OCI-LY1 (cell line): ENCODE measurements around the gene RALGDS.

Source experiments
- H2AFZ ChIP-seq: fragments of 200-600 bp; sonication (generic), shearing (Covaris generic); 2 replicates; pipeline ENCODE4 v1.6.0; 2014; ENCODE audit warnings: antibody characterized with exemption, mild to moderate bottlenecking, low read length
- H3F3A ChIP-seq: fragments of 200-600 bp; sonication (generic), shearing (Covaris generic); 2 replicates; pipeline ENCODE4 v1.6.0; 2014; ENCODE audit warnings: mild to moderate bottlenecking, antibody characterized with exemption, low read length, moderate library complexity; ENCODE audit not compliant: insufficient read depth
- H3K27ac ChIP-seq: fragments of 200-600 bp; sonication (generic); 2 replicates; pipeline ENCODE4 v1.5.1; 2014; ENCODE audit warnings: low read length, mixed run types, mild to moderate bottlenecking, low read depth; ENCODE audit not compliant: poor library complexity, severe bottlenecking
- H3K27me3 ChIP-seq: fragments of 200-600 bp; sonication (generic); 2 replicates; pipeline ENCODE4 v1.6.0; 2014; ENCODE audit warnings: antibody characterized with exemption, mild to moderate bottlenecking, low read length, moderate library complexity; ENCODE audit not compliant: insufficient read depth
- H3K36me3 ChIP-seq: fragments of 200-600 bp; sonication (generic); 2 replicates; pipeline ENCODE4 v1.6.1; 2014; ENCODE audit warnings: mild to moderate bottlenecking, antibody characterized with exemption, low read length, moderate library complexity, mixed read lengths; ENCODE audit not compliant: insufficient read depth
- H3K4me1 ChIP-seq: fragments of 200-600 bp; sonication (generic); 2 replicates; pipeline ENCODE4 v1.5.1; 2014; ENCODE audit warnings: mild to moderate bottlenecking, low read length, moderate library complexity; ENCODE audit not compliant: insufficient read depth, severe bottlenecking
- H3K4me2 ChIP-seq: fragments of 200-600 bp; sonication (generic), shearing (Covaris generic); 2 replicates; pipeline ENCODE4 v1.6.1; 2014; ENCODE audit warnings: low read length
- H3K4me3 ChIP-seq: fragments of 200-600 bp; sonication (generic); 2 replicates; pipeline ENCODE4 v1.5.1; 2014; ENCODE audit warnings: low read length, low read depth, mild to moderate bottlenecking, mixed read lengths; ENCODE audit not compliant: poor library complexity, severe bottlenecking
- H3K79me2 ChIP-seq: fragments of 200-600 bp; shearing (Covaris generic); 2 replicates; pipeline ENCODE4 v1.6.1; 2016; ENCODE audit warnings: mixed run types, low read length, mixed read lengths; ENCODE audit not compliant: insufficient read depth
- H3K9ac ChIP-seq: fragments of 200-600 bp; sonication (generic), shearing (Covaris generic); 2 replicates; pipeline ENCODE4 v1.6.1; 2014; ENCODE audit warnings: mild to moderate bottlenecking, low read length, mixed read lengths
- H3K9me2 ChIP-seq: fragments of 200-600 bp; sonication (generic), shearing (Covaris generic); 2 replicates; pipeline ENCODE4 v1.6.1; 2014; ENCODE audit warnings: low read depth, mild to moderate bottlenecking, low read length, mixed read lengths
- H3K9me3 ChIP-seq: fragments of 200-600 bp; shearing (Covaris generic); 2 replicates; pipeline ENCODE4 v1.6.1; 2014; ENCODE audit warnings: low read length, mixed read lengths
- H4K20me1 ChIP-seq: fragments of 200-600 bp; sonication (generic), shearing (Covaris generic); 2 replicates; pipeline ENCODE4 v1.6.0; 2016; ENCODE audit warnings: mild to moderate bottlenecking, low read length; ENCODE audit not compliant: insufficient read depth
- CTCF ChIP-seq: fragments of 200-600 bp; sonication (generic), shearing (Covaris generic); IDR thresholded peaks from 2 replicates; pipeline ENCODE4 v1.5.1; 2017; ENCODE audit warnings: mild to moderate bottlenecking, antibody characterized with exemption, low read length, moderate library complexity, mixed read lengths
- EZH2 ChIP-seq: fragments of 200-600 bp; sonication (generic), shearing (Covaris generic); IDR thresholded peaks from 2 replicates; pipeline ENCODE4 v1.8.0; 2017; ENCODE audit warnings: borderline replicate concordance, mixed run types, mild to moderate bottlenecking, antibody characterized with exemption, low read length, moderate library complexity, mixed read lengths

RALGDS gene

GRCh38 chr9:133090752-133091385, 30.2 kb downstream of the RALGDS start:
- Histone ChIP-seq H3K36me3 (peaks cover under 1% of the 10 kb centered on the region; the same call in 1 of the 2 replicates), H2AFZ (no peak overlapping the region), H3K4me3 (no peak overlapping the region), H3K4me1 (no peaks in the 10 kb centered on the region), H3F3A (no peaks in the 10 kb centered on the region), H3K9ac (no peak overlapping the region), H3K9me3 (peaks cover 1% of the 10 kb centered on the region), H4K20me1 (no peaks in the 10 kb centered on the region), H3K9me2 (no peaks in the 10 kb centered on the region), H3K27me3 (no peaks in the 10 kb centered on the region), H3K79me2 (no peaks in the 10 kb centered on the region), H3K4me2 (no peak overlapping the region), H3K27ac (no peak overlapping the region)
- TF ChIP-seq EZH2, result no peak
- TF ChIP-seq CTCF, result no peak

- Histone ChIP-seq H3K4me2 (no peak overlapping the region), H2AFZ (no peak overlapping the region), H3K36me3 (no peaks in the 10 kb centered on the region), H3F3A (no peaks in the 10 kb centered on the region), H3K27me3 (no peaks in the 10 kb centered on the region), H3K9ac (no peak overlapping the region), H3K9me2 (no peaks in the 10 kb centered on the region), H3K4me1 (no peaks in the 10 kb centered on the region), H3K79me2 (no peaks in the 10 kb centered on the region), H3K9me3 (no peaks in the 10 kb centered on the region), H3K4me3 (no peak overlapping the region), H3K27ac (no peak overlapping the region), H4K20me1 (no peaks in the 10 kb centered on the region)
- TF ChIP-seq EZH2 (no peak), CTCF (no peak)
These were observed 30.9 kb downstream of the RALGDS start for GRCh38 chr9:133090187-133090586.

GRCh38 chr9:133089271-133089671, 31.8 kb downstream of the RALGDS start:
- no peak overlapping the region for H3K27ac ChIP-seq
- no peak overlapping the region for H3K9ac ChIP-seq
- H3K79me2 ChIP-seq, result no peaks in the 10 kb centered on the region
- no peaks in the 10 kb centered on the region for H3K36me3 ChIP-seq
- H3K9me3 ChIP-seq, result no peaks in the 10 kb centered on the region
- no peak for TF ChIP-seq EZH2
- no peak for TF ChIP-seq CTCF
- H3K4me1 ChIP-seq, result no peaks in the 10 kb centered on the region
- H4K20me1 ChIP-seq, result no peaks in the 10 kb centered on the region
- no peak overlapping the region for H2AFZ ChIP-seq
- no peaks in the 10 kb centered on the region for H3K9me2 ChIP-seq
- H3K4me2 ChIP-seq, result no peak overlapping the region
- no peaks in the 10 kb centered on the region for H3F3A ChIP-seq
- no peaks in the 10 kb centered on the region for H3K27me3 ChIP-seq
- H3K4me3 ChIP-seq, result no peak overlapping the region
